ENCODE results near the gene GPR180. TPM values are rescaled to one million over a fixed set of nuclear protein-coding genes. Genes with fewer than 3 reads are reported as not detected.
"Not testable (repeated sequence)": the region's sequence is repeated elsewhere in the genome, so short reads cannot be mapped to it uniquely, and the experiment has no call there.

The GPR180 gene
- total and polyA plus RNA-seq, 5 donors from 2014 or later: 1.5 to 2.6 (median 2.0) TPM

- peaks cover 0 to 2% (median 0%) of the 10 kb centered on the region in 7 donors for H3K9me3 Mint-ChIP-seq
- Histone ChIP-seq H3K36me3 (ENCODE audit: control insufficient read depth, insufficient read depth, low read length) (peaks cover 2% of the 10 kb centered on the region), H3K4me1 (ENCODE audit: control insufficient read depth, insufficient read depth, low read length, poor library complexity, severe bottlenecking) (no peaks in the 10 kb centered on the region), H3K4me3 (ENCODE audit: low read depth, low read length) (no peak overlapping the region), H3K27me3 (ENCODE audit: control insufficient read depth, insufficient read depth, low read length) (no peaks in the 10 kb centered on the region), H3K27ac (ENCODE audit: insufficient read depth, low read length, poor library complexity, severe bottlenecking) (no peak overlapping the region), H3K9me3 (ENCODE audit: control insufficient read depth in 2 of 2, low read length in 2 of 2) (no peaks in the 10 kb centered on the region)
- H3K4me1 Mint-ChIP-seq: peaks cover 0 to 6% (median 3%) of the 10 kb centered on the region in 4 donors
- no peak overlapping the region for H3K4me3 Mint-ChIP-seq
- DNase-seq (no peak), ATAC-seq (ENCODE audit: low read depth in 2 of 2) (no peak)
- peaks cover 34% of the 10 kb centered on the region for H3K36me3 Mint-ChIP-seq
- H3K27ac Mint-ChIP-seq: peak overlapping the region in 1 of 3 donors; percentile 7
- no peaks in the 10 kb centered on the region for H3K27me3 Mint-ChIP-seq
These were observed 30.7 kb downstream of the GPR180 start for GRCh38 chr13:94632226-94632980.

DNA sequence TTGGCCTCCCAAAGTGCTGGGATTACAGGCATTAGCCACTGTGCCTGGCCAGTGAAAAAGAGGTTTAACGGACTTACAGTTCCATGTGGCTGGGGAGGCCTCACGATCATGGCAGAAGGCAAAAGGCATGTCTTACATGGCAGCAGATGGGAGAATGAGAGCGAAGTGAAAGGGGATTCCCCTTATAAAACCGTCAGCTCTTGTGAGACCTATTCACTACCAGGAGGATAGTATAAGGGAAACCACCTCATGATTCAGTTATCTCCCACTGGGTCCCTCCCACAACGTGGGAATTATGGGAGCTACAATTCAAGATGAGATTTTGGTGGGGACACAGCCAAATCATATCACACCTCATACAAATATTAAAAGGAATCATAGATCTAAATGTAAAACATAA, 34.4 kb downstream of the GPR180 start:
- not testable (repeated sequence) for H3K36me3 ChIP-seq (ENCODE audit: control insufficient read depth, insufficient read depth, low read length); H3K27me3 ChIP-seq (ENCODE audit: control insufficient read depth, insufficient read depth, low read length); H3K27ac Mint-ChIP-seq; H3K4me3 ChIP-seq (ENCODE audit: low read depth, low read length); H3K27me3 Mint-ChIP-seq; H3K9me3 ChIP-seq (ENCODE audit: control insufficient read depth in 2 of 2, low read length in 2 of 2); H3K27ac ChIP-seq (ENCODE audit: insufficient read depth, low read length, poor library complexity, severe bottlenecking); H3K9me3 Mint-ChIP-seq; H3K4me3 Mint-ChIP-seq; H3K4me1 Mint-ChIP-seq; DNase-seq; H3K4me1 ChIP-seq (ENCODE audit: control insufficient read depth, insufficient read depth, low read length, poor library complexity, severe bottlenecking); ATAC-seq (ENCODE audit: low read depth in 2 of 2)
- peaks cover 24% of the 10 kb centered on the region for H3K36me3 Mint-ChIP-seq

DNA sequence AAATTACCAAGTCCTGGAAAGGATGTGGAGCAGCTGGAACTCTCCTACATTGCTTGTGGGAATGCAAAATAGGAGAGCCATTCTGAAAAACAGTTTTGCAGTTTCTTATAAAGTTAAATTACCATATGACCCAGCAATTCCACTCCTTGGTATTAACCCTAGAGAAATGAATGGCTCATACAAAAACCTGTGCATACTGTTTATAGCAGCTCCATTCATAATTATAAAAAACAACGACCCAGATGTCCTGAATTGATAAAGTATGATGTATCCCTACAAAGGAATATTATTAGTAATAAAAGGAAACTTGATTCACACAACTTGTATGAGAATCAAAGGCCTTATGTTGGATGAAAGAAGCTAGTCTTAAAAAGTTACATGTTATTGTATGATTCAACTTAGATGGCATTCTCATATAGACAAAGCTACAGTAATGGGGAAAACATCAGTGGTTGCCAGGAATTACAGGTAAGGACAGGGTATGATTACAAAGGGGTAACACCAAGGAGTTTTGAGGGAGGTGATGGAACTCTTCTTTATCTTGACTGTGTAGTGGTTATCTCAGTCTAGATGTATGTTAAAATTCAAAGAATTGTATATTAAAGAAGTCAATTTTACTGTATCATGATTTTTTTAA, 35.4 kb downstream of the GPR180 start:
- no peaks in the 10 kb centered on the region for H3K4me1 Mint-ChIP-seq
- peaks cover 5% of the 10 kb centered on the region for H3K27me3 Mint-ChIP-seq

GRCh38 chr13:94637677-94638076, 36.0 kb downstream of the GPR180 start:
- ATAC-seq (ENCODE audit: low read depth in 2 of 2): not testable (repeated sequence)

More for the DNA sequence above, 35.4 kb downstream of the GPR180 start:
- Histone ChIP-seq H3K9me3 (ENCODE audit: control insufficient read depth in 2 of 2, low read length in 2 of 2) (no peaks in the 10 kb centered on the region), H3K27ac (ENCODE audit: insufficient read depth, low read length, poor library complexity, severe bottlenecking) (no peak overlapping the region), H3K4me3 (ENCODE audit: low read depth, low read length) (no peak overlapping the region), H3K36me3 (ENCODE audit: control insufficient read depth, insufficient read depth, low read length) (no peaks in the 10 kb centered on the region), H3K27me3 (ENCODE audit: control insufficient read depth, insufficient read depth, low read length) (no peaks in the 10 kb centered on the region), H3K4me1 (ENCODE audit: control insufficient read depth, insufficient read depth, low read length, poor library complexity, severe bottlenecking) (no peaks in the 10 kb centered on the region)
- no peak for DNase-seq
- no peak overlapping the region for H3K4me3 Mint-ChIP-seq
- peaks cover 14% of the 10 kb centered on the region for H3K36me3 Mint-ChIP-seq
- no peak overlapping the region for H3K27ac Mint-ChIP-seq
- ATAC-seq (ENCODE audit: low read depth in 2 of 2): no peak
- H3K9me3 Mint-ChIP-seq: peaks cover 0 to 7% (median 2%) of the 10 kb centered on the region in 7 donors

GRCh38 chr13:94640721-94641120, 39.1 kb downstream of the GPR180 start:
- Histone ChIP-seq H3K27ac (ENCODE audit: insufficient read depth, low read length, poor library complexity, severe bottlenecking) (no peak overlapping the region), H3K9me3 (ENCODE audit: control insufficient read depth in 2 of 2, low read length in 2 of 2) (no peaks in the 10 kb centered on the region), H3K4me1 (ENCODE audit: control insufficient read depth, insufficient read depth, low read length, poor library complexity, severe bottlenecking) (no peaks in the 10 kb centered on the region), H3K4me3 (ENCODE audit: low read depth, low read length) (no peak overlapping the region), H3K27me3 (ENCODE audit: control insufficient read depth, insufficient read depth, low read length) (peaks cover 1% of the 10 kb centered on the region), H3K36me3 (ENCODE audit: control insufficient read depth, insufficient read depth, low read length) (no peaks in the 10 kb centered on the region)
- H3K27me3 Mint-ChIP-seq: peaks cover 14% of the 10 kb centered on the region
- DNase-seq (no peak), ATAC-seq (ENCODE audit: low read depth in 2 of 2) (no peak)
- no peaks in the 10 kb centered on the region for H3K4me1 Mint-ChIP-seq
- H3K9me3 Mint-ChIP-seq: peaks cover 0 to 7% (median 1%) of the 10 kb centered on the region in 7 donors
- peaks cover 3% of the 10 kb centered on the region for H3K36me3 Mint-ChIP-seq
- no peak overlapping the region for H3K4me3 Mint-ChIP-seq
- no peak overlapping the region for H3K27ac Mint-ChIP-seq

More at GRCh38 chr13:94637677-94638076, 36.0 kb downstream of the GPR180 start:
- H3K36me3 Mint-ChIP-seq: peaks cover 14% of the 10 kb centered on the region
- not testable (repeated sequence) for H3K27me3 ChIP-seq (ENCODE audit: control insufficient read depth, insufficient read depth, low read length); H3K27ac Mint-ChIP-seq; DNase-seq; H3K9me3 Mint-ChIP-seq; H3K4me3 ChIP-seq (ENCODE audit: low read depth, low read length); H3K27me3 Mint-ChIP-seq; H3K9me3 ChIP-seq (ENCODE audit: control insufficient read depth in 2 of 2, low read length in 2 of 2); H3K4me1 Mint-ChIP-seq; H3K36me3 ChIP-seq (ENCODE audit: control insufficient read depth, insufficient read depth, low read length); H3K4me1 ChIP-seq (ENCODE audit: control insufficient read depth, insufficient read depth, low read length, poor library complexity, severe bottlenecking); H3K4me3 Mint-ChIP-seq; H3K27ac ChIP-seq (ENCODE audit: insufficient read depth, low read length, poor library complexity, severe bottlenecking)

DNA sequence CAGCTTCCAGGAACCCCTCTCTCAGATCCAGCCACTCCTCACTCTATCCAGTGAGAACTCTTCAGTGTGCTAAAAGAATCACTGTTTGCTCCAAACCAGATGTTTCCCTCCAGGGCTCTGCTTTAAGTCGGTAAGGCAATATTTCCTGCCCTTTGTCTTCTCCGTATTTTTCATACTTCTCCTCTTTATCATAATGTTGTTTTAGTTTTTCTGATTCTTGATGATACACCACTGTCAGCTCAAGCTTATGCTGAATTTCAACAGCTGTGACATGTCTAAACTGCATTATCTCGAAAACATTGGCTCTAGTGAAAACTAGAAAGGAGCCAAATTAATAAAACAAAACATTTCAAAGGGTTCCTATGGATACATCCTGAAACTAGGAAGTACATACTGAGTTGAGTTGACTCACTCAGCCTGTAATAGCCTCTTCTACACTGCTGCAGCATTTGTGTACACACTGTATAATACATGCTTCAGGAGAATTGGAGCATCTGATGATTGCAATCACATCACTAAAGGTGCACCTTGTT, 39.8 kb downstream of the GPR180 start:
- H3K4me1 Mint-ChIP-seq: no peaks in the 10 kb centered on the region
- H3K36me3 Mint-ChIP-seq: peaks cover 3% of the 10 kb centered on the region
- no peak overlapping the region for H3K4me3 Mint-ChIP-seq
- H3K4me3 ChIP-seq (ENCODE audit: low read depth, low read length): no peak overlapping the region
- H3K27me3 ChIP-seq (ENCODE audit: control insufficient read depth, insufficient read depth, low read length): peaks cover 2% of the 10 kb centered on the region
- H3K27ac Mint-ChIP-seq: no peak overlapping the region
- no peaks in the 10 kb centered on the region for H3K36me3 ChIP-seq (ENCODE audit: control insufficient read depth, insufficient read depth, low read length)
- peaks cover 14% of the 10 kb centered on the region for H3K27me3 Mint-ChIP-seq
- no peaks in the 10 kb centered on the region for H3K4me1 ChIP-seq (ENCODE audit: control insufficient read depth, insufficient read depth, low read length, poor library complexity, severe bottlenecking)
- no peak for DNase-seq
- ATAC-seq (ENCODE audit: low read depth in 2 of 2): no peak
- H3K27ac ChIP-seq (ENCODE audit: insufficient read depth, low read length, poor library complexity, severe bottlenecking): no peak overlapping the region
- peaks cover 0 to 7% (median 1%) of the 10 kb centered on the region in 7 donors for H3K9me3 Mint-ChIP-seq
- H3K9me3 ChIP-seq (ENCODE audit: control insufficient read depth in 2 of 2, low read length in 2 of 2): no peaks in the 10 kb centered on the region

DNA sequence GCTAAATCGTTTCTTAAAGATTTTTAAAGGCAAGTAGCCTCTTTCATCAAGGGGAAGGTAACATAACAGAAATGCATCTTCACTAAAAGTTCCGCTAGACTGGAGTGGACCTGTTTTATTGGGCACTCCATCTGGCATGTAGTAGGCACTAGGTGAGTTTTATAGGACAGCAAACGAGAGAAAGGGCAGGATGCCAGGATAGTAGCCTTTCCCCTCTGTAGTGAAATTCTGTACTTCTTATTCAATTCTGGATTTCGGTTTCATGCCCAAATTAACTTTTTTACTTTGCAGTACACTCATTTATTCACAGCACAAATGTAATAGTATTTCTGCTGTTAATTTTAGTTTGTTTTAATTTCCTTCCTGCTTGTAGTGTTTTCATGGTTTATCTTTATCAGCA, 45.2 kb downstream of the GPR180 start:
- no peaks in the 10 kb centered on the region for H3K36me3 ChIP-seq (ENCODE audit: control insufficient read depth, insufficient read depth, low read length)
- Mint-ChIP-seq H3K27me3 (peaks cover 17% of the 10 kb centered on the region), H3K27ac (no peak overlapping the region), H3K9me3 (peaks cover 0 to 1% (median 0%) of the 10 kb centered on the region in 7 donors), H3K36me3 (no peaks in the 10 kb centered on the region), H3K4me1 (no peaks in the 10 kb centered on the region), H3K4me3 (no peak overlapping the region)
- H3K4me3 ChIP-seq (ENCODE audit: low read depth, low read length): no peak overlapping the region
- no peaks in the 10 kb centered on the region for H3K4me1 ChIP-seq (ENCODE audit: control insufficient read depth, insufficient read depth, low read length, poor library complexity, severe bottlenecking)
- H3K9me3 ChIP-seq (ENCODE audit: control insufficient read depth in 2 of 2, low read length in 2 of 2): no peaks in the 10 kb centered on the region
- ATAC-seq (ENCODE audit: low read depth in 2 of 2): no peak
- no peak for DNase-seq
- no peak overlapping the region for H3K27ac ChIP-seq (ENCODE audit: insufficient read depth, low read length, poor library complexity, severe bottlenecking)
- H3K27me3 ChIP-seq (ENCODE audit: control insufficient read depth, insufficient read depth, low read length): peaks cover 2% of the 10 kb centered on the region

All from CD4-positive, CD25-positive, alpha-beta regulatory T cell (primary cell).